ENCODE data around the gene IFI44L. TPM values are rescaled to one million over a fixed set of nuclear protein-coding genes. Genes with fewer than 3 reads are reported as not detected.

The IFI44L gene
- total RNA-seq, 1 donor from 2014 or later: not detected

GRCh38 chr1:78647238-78647637, 27.0 kb downstream of the IFI44L start:
- Mint-ChIP-seq H3K27me3 (peaks cover 5% of the 10 kb centered on the region), H3K9me3 (ENCODE audit: low read depth) (peaks cover 18% of the 10 kb centered on the region), H3K4me3 (ENCODE audit: low read depth) (no peak overlapping the region), H3K36me3 (ENCODE audit: insufficient read depth) (no peaks in the 10 kb centered on the region), H3K27ac (no peak overlapping the region), H3K4me1 (ENCODE audit: low read depth) (no peaks in the 10 kb centered on the region)
- DNase-seq (ENCODE audit: low spot score, unreplicated experiment): no peak
- TF ChIP-seq CTCF (IDR thresholded peaks at IDR 0.05; ENCODE audit: unreplicated experiment): no peak

GRCh38 chr1:78649628-78650027, 29.4 kb downstream of the IFI44L start, which contains the start of gene IFI44:
Gene IFI44 (plus strand): TSS chr1:78649831. CDS start chr1:78650196, 365 bp downstream.
- Mint-ChIP-seq H3K9me3 (ENCODE audit: low read depth) (peaks cover 12% of the 10 kb centered on the region), H3K27ac (no peak within 1 kb of the TSS), H3K27me3 (peaks cover 5% of the 10 kb centered on the region), H3K36me3 (ENCODE audit: insufficient read depth) (no peaks in the 10 kb centered on the region), H3K4me1 (ENCODE audit: low read depth) (no peaks in the 10 kb centered on the region), H3K4me3 (ENCODE audit: low read depth) (no peak within 1 kb of the TSS)
- DNase-seq (ENCODE audit: low spot score, unreplicated experiment): no peak
- no peak for TF ChIP-seq CTCF (IDR thresholded peaks at IDR 0.05; ENCODE audit: unreplicated experiment)

- no peak for DNase-seq (ENCODE audit: low spot score, unreplicated experiment)
- H3K27ac Mint-ChIP-seq: no peak overlapping the region
- H3K36me3 Mint-ChIP-seq (ENCODE audit: insufficient read depth): no peaks in the 10 kb centered on the region
- no peaks in the 10 kb centered on the region for H3K4me1 Mint-ChIP-seq (ENCODE audit: low read depth)
- TF ChIP-seq CTCF (IDR thresholded peaks at IDR 0.05; ENCODE audit: unreplicated experiment): no peak
- H3K9me3 Mint-ChIP-seq (ENCODE audit: low read depth): peaks cover 12% of the 10 kb centered on the region
- peaks cover 5% of the 10 kb centered on the region for H3K27me3 Mint-ChIP-seq
- H3K4me3 Mint-ChIP-seq (ENCODE audit: low read depth): no peak overlapping the region
Measured at GRCh38 chr1:78650114-78650660, 29.9 kb downstream of the IFI44L start.

GRCh38 chr1:78651241-78651640, 31.0 kb downstream of the IFI44L start:
- H3K36me3 Mint-ChIP-seq (ENCODE audit: insufficient read depth): no peaks in the 10 kb centered on the region
- H3K27me3 Mint-ChIP-seq: peaks cover 5% of the 10 kb centered on the region
- H3K4me3 Mint-ChIP-seq (ENCODE audit: low read depth): no peak overlapping the region
- TF ChIP-seq CTCF (IDR thresholded peaks at IDR 0.05; ENCODE audit: unreplicated experiment): no peak
- no peaks in the 10 kb centered on the region for H3K4me1 Mint-ChIP-seq (ENCODE audit: low read depth)
- no peak overlapping the region for H3K27ac Mint-ChIP-seq
- DNase-seq (ENCODE audit: low spot score, unreplicated experiment): no peak
- H3K9me3 Mint-ChIP-seq (ENCODE audit: low read depth): peaks cover 6% of the 10 kb centered on the region

- Mint-ChIP-seq H3K27ac (no peak overlapping the region), H3K4me1 (ENCODE audit: low read depth) (no peaks in the 10 kb centered on the region), H3K36me3 (ENCODE audit: insufficient read depth) (no peaks in the 10 kb centered on the region), H3K9me3 (ENCODE audit: low read depth) (peaks cover under 1% of the 10 kb centered on the region), H3K4me3 (ENCODE audit: low read depth) (no peak overlapping the region), H3K27me3 (peaks cover 6% of the 10 kb centered on the region)
- TF ChIP-seq CTCF (IDR thresholded peaks at IDR 0.05; ENCODE audit: unreplicated experiment): no peak
- DNase-seq (ENCODE audit: low spot score, unreplicated experiment): no peak
Measured at GRCh38 chr1:78652019-78652560, 31.8 kb downstream of the IFI44L start.
